GM18867 (cell line): ENCODE data around the gene ZNF747.

ENCODE experiments used
- ATAC-seq: cut with Tn5 transposase; IDR thresholded peaks from one replicate; pipeline ENCODE4 v1.9.1; 2021; ENCODE audit warnings: mild to moderate bottlenecking, moderate library complexity; ENCODE audit not compliant: unreplicated experiment

ZNF747 gene

GRCh38 chr16:30519120-30520049 is 15.3 kb downstream of the ZNF747 start:
- ATAC-seq = no peak

- no peak for ATAC-seq
Measured at GRCh38 chr16:30518552-30518951, 16.1 kb downstream of the ZNF747 start.

GRCh38 chr16:30515275-30515674 is 19.4 kb downstream of the ZNF747 start:
- ATAC-seq = no peak

- no peak for ATAC-seq
Measured at GRCh38 chr16:30511509-30511908, 23.1 kb downstream of the ZNF747 start.

- ATAC-seq = no peak
Measured at GRCh38 chr16:30510376-30510938, 24.2 kb downstream of the ZNF747 start.

- ATAC-seq = no peak
Measured at GRCh38 chr16:30509081-30509765, 25.4 kb downstream of the ZNF747 start.

- ATAC-seq = no peak
Measured at GRCh38 chr16:30503403-30504296, 31.0 kb downstream of the ZNF747 start.

- ATAC-seq = no peak
Measured at GRCh38 chr16:30499284-30499683, 35.4 kb downstream of the ZNF747 start.

- no peak for ATAC-seq
Measured at GRCh38 chr16:30494709-30495108, 39.9 kb downstream of the ZNF747 start.

GRCh38 chr16:30493941-30494488 is 40.6 kb downstream of the ZNF747 start:
- ATAC-seq = no peak

- ATAC-seq = no peak
Measured at GRCh38 chr16:30491744-30492308, 42.8 kb downstream of the ZNF747 start.

GRCh38 chr16:30491229-30491628 is 43.4 kb downstream of the ZNF747 start:
- ATAC-seq = no peak

GRCh38 chr16:30490210-30490609 is 44.4 kb downstream of the ZNF747 start:
- no peak for ATAC-seq

GRCh38 chr16:30488764-30489605 is 45.7 kb downstream of the ZNF747 start:
- no peak for ATAC-seq

- ATAC-seq = no peak
Measured at GRCh38 chr16:30485818-30486436, 48.7 kb downstream of the ZNF747 start.

- no peak for ATAC-seq
Measured at GRCh38 chr16:30484887-30485286, 49.8 kb downstream of the ZNF747 start.

- no peak for ATAC-seq
Measured at GRCh38 chr16:30482366-30482765, 52.3 kb downstream of the ZNF747 start.

GRCh38 chr16:30481381-30481780 is 53.3 kb downstream of the ZNF747 start:
- no peak for ATAC-seq
